GM19035 (cell line): ENCODE measurements around the gene PCDHB14.
"Not testable (repeated sequence)": the region's sequence is repeated elsewhere in the genome, so short reads cannot be mapped to it uniquely, and the experiment has no call there.

Source experiments
- ATAC-seq: cut with Tn5 transposase; IDR thresholded peaks from one replicate; pipeline ENCODE4 v1.9.1; 2021; ENCODE audit not compliant: unreplicated experiment

Gene PCDHB14

DNA sequence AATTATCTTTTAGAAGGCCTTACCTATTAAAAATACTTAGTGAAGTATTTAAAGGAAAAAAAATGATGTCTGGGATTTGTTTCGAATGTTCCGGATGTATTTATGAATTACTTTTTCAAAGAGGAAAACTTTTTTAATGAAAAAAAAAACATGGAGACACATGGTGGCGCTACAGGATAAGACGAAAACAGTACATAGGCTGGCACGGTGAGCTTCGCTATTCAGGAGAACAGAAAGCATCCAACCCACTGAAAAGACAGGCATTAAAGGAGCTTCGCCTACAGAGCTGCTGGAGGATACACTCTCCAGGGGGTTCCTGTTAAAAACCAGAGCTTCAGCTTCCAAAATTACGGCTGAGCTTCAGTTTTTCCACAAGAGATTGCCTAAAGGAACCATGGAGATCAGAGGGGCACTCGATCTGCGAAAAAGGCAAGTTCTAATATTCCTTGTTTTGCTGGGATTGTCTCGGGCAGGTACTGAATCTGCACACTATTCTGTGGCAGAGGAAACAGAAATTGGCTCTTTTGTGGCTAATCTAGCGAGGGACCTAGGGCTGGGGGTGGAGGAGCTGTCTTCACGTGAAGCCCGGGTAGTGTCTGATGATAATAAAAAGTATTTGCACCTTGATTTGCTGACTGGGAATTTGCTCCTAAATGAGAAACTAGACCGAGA, at the start of gene PCDHB14:
Gene PCDHB14 (plus strand): TSS at position 232 of the 672 bp plus-strand sequence. CDS start 163 bp downstream, at position 395.
- ATAC-seq, result no peak

DNA sequence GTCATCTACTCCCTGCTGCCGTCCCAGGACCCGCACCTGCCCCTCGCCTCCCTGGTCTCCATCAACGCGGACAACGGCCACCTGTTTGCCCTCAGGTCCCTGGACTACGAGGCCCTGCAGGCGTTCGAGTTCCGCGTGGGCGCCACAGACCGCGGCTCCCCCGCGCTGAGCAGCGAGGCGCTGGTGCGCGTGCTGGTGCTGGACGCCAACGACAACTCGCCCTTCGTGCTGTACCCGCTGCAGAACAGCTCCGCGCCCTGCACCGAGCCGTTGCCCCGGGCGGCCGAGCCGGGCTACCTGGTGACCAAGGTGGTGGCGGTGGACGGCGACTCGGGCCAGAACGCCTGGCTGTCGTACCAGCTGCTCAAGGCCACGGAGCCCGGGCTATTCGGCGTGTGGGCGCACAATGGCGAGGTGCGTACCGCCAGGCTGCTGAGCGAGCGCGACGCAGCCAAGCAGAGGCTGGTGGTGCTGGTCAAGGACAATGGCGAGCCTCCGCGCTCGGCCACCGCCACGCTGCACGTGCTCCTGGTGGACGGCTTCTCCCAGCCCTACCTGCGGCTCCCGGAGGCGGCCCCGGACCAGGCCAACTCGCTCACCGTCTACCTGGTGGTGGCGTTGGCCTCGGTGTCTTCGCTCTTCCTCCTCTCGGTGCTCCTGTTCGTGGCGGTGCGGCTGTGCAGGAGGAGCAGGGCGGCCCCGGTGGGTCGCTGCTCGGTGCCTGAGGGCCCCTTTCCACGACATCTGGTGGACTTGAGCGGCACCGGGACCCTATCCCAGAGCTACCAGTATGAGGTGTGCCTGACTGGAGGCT, 48.6 kb upstream of the PCDHB14 start:
- not testable (repeated sequence) for ATAC-seq

DNA sequence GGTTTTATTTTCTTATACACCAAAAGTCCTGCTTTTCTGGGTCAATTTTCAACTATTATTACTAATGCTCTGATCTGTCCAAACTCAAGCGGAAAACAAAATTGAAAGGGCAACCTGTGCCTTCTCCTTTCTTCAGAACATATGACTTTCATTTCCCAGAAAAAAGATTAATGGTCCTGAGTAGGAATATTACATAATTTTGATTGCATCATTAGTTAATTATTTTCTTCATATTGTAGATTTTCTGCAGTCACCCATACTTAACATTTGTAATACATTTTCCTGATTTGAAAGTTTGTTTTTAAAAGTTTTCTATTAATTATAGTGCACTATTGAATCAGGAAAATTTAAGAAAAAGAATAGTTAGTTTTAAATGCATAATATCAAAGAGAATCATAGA, 47.2 kb upstream of the PCDHB14 start:
- ATAC-seq, result no peak

DNA sequence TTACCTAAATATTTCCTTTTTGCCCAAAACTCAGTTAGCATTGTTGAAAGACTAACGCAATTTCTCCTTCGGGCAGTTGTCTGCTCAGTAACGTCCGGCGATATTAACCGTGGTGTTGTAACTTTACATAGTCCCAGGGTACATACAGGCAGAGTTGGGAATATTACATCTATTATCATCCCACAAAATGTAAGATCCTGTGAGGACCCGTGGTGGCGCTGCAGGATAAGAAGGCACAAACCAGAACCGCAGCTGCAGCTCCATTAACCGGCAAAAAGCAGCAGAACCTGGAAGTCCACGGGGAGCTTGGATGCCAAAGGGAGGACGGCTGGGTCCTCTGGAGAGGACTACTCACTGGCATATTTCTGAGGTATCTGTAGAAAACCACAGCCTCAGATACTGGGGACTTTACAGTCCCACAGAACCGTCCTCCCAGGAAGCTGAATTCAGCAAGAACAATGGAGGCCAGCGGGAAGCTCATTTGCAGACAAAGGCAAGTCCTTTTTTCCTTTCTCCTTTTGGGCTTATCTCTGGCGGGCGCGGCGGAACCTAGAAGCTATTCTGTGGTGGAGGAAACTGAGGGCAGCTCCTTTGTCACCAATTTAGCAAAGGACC, 45.5 kb upstream of the PCDHB14 start, which contains the start of gene PCDHB8:
Gene PCDHB8 (plus strand): TSS at position 214 of the 615 bp plus-strand sequence. CDS start 245 bp downstream, at position 459.
- not testable (repeated sequence) for ATAC-seq

DNA sequence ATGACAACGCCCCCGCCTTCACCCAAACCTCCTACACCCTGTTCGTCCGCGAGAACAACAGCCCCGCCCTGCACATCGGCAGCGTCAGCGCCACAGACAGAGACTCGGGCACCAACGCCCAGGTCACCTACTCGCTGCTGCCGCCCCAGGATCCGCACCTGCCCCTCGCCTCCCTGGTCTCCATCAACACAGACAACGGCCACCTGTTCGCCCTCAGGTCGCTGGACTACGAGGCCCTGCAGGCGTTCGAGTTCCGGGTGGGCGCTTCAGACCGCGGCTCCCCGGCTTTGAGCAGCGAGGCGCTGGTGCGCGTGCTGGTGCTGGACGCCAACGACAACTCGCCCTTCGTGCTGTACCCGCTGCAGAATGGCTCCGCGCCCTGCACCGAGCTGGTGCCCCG, 43.8 kb upstream of the PCDHB14 start:
- not testable (repeated sequence) for ATAC-seq

DNA sequence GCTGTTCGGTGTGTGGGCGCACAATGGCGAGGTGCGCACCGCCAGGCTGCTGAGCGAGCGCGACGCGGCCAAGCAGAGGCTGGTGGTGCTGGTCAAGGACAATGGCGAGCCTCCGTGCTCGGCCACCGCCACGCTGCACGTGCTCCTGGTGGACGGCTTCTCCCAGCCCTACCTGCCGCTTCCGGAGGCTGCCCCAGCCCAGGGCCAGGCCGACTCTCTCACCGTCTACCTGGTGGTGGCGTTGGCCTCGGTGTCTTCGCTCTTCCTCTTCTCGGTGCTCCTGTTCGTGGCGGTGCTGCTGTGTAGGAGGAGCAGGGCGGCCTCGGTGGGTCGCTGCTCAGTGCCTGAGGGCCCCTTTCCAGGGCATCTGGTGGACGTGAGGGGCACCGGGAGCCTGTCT, 43.3 kb upstream of the PCDHB14 start:
- ATAC-seq, result not testable (repeated sequence)

DNA sequence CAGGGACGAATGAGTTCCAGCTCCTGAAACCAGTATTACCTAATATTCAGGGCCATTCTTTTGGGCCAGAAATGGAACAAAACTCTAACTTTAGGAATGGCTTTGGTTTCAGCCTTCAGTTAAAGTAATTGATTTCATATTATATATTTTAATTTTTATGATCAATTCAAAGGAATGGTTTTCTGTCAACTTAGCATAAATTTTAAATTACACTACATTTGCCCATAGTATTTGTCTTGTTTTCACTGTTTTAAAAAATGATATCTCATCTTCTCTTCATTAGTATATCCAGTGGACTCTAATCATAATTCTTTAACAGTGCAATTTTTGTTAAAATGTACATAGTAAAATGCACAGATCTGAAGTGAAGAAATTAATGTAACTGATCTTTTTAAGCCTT, 42.8 kb upstream of the PCDHB14 start:
- ATAC-seq, result no peak

DNA sequence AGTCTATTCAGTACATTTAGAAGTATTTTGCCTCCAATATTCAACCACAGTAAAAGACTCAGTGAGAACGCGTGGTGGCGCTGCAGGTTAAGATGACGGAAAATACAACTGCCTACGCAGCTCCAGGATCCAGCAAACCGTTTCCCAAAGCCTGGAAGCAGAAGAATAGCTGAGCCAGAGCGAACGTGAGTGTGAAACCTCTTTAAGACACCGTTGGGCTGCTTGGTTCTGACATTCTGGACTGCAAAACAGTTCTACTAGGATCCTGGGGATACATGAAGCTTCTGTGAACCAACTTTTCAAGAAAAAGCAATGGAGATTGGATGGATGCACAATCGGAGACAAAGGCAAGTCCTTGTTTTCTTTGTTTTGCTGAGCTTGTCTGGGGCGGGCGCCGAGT, 40.9 kb upstream of the PCDHB14 start, which contains the start of gene PCDHB16:
Gene PCDHB16 (plus strand): TSS at position 140 of the 400 bp plus-strand sequence. CDS start 173 bp downstream, at position 313.
- no peak for ATAC-seq

DNA sequence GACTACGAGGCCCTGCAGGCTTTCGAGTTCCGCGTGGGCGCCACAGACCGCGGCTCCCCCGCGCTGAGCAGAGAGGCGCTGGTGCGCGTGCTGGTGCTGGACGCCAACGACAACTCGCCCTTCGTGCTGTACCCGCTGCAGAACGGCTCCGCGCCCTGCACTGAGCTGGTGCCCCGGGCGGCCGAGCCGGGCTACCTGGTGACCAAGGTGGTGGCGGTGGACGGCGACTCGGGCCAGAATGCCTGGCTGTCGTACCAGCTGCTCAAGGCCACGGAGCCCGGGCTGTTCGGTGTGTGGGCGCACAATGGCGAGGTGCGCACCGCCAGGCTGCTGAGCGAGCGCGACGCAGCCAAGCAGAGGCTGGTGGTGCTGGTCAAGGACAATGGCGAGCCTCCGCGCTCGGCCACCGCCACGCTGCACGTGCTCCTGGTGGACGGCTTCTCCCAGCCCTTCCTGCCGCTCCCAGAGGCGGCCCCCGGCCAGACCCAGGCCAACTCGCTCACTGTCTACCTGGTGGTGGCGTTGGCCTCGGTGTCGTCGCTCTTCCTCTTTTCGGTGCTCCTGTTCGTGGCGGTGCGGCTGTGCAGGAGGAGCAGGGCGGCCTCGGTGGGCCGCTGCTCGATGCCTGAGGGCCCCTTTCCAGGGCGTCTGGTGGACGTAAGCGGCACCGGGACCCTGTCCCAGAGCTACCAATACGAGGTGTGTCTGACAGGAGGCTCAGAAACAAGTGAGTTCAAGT, 38.9 kb upstream of the PCDHB14 start:
- not testable (repeated sequence) for ATAC-seq

DNA sequence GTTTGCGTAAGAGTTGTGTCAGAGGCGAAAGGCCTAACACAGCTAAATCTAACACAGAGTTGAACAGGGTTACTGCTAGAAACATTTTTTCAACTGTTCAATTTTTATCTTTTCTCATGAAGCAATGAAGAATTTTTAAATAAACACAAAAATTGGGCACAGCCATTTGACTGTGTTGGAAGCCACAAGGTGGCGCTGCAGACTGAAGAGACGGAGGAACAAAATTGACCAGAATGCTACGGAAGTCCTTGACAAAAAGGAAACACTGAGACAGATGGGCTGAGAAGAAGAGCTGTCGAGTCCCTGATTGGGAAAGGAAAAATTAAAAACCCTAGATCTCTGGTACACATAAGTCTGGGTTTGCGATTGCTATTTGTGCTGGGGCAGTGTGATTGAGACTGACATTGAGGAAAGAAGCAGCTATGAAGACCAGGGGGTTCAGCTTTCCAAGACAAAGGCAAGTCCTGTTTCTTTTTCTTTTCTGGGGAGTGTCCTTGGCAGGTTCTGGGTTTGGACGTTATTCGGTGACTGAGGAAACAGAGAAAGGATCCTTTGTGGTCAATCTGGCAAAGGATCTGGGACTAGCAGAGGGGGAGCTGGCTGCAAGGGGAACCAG, 36.1 kb upstream of the PCDHB14 start, which contains the start of gene PCDHB9:
Gene PCDHB9 (plus strand): TSS at position 265 of the 616 bp plus-strand sequence. CDS start 158 bp downstream, at position 423.
- ATAC-seq, result no peak

DNA sequence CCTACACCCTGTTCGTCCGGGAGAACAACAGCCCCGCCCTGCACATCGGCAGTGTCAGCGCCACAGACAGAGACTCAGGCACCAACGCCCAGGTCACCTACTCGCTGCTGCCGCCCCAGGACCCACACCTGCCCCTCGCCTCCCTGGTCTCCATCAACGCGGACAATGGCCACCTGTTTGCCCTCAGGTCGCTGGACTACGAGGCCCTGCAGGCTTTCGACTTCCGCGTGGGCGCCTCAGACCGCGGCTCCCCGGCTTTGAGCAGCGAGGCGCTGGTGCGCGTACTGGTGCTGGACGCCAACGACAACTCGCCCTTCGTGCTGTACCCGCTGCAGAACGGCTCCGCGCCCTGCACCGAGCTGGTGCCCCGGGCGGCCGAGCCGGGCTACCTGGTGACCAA, 34.5 kb upstream of the PCDHB14 start:
- ATAC-seq, result not testable (repeated sequence)

DNA sequence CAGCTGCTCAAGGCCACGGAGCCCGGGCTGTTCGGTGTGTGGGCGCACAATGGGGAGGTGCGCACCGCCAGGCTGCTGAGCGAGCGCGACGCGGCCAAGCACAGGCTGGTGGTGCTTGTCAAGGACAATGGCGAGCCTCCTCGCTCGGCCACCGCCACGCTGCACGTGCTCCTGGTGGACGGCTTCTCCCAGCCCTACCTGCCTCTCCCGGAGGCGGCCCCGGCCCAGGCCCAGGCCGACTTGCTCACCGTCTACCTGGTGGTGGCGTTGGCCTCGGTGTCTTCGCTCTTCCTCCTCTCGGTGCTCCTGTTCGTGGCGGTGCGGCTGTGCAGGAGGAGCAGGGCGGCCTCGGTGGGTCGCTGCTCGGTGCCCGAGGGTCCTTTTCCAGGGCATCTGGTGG, 34.0 kb upstream of the PCDHB14 start:
- ATAC-seq, result not testable (repeated sequence)

DNA sequence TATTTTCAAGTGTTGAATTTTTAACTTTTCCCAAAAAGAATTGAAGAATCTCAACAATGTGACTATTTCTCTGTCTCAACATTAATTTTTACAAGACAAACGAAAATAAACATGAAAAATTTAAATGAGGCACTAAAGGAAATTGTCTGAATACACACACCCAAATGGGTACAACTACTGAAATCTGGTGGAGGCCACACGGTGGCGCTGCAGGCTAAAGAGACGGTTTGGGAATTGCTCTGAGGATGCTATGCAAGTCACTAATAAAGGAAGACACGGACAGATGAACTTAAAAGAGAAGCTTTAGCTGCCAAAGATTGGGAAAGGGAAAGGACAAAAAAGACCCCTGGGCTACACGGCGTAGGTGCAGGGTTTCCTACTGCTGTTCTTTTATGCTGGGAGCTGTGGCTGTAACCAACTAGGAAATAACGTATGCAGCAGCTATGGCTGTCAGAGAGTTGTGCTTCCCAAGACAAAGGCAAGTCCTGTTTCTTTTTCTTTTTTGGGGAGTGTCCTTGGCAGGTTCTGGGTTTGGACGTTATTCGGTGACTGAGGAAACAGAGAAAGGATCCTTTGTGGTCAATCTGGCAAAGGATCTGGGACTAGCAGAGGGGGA, 30.9 kb upstream of the PCDHB14 start, which contains the start of gene PCDHB10:
Gene PCDHB10 (plus strand): TSS at position 244 of the 616 bp plus-strand sequence. CDS start 200 bp downstream, at position 444.
- no peak for ATAC-seq

DNA sequence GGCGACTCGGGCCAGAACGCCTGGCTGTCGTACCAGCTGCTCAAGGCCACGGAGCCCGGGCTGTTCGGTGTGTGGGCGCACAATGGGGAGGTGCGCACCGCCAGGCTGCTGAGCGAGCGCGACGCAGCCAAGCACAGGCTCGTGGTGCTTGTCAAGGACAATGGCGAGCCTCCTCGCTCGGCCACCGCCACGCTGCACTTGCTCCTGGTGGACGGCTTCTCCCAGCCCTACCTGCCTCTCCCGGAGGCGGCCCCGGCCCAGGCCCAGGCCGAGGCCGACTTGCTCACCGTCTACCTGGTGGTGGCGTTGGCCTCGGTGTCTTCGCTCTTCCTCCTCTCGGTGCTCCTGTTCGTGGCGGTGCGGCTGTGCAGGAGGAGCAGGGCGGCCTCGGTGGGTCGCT, 28.8 kb upstream of the PCDHB14 start:
- ATAC-seq, result not testable (repeated sequence)

DNA sequence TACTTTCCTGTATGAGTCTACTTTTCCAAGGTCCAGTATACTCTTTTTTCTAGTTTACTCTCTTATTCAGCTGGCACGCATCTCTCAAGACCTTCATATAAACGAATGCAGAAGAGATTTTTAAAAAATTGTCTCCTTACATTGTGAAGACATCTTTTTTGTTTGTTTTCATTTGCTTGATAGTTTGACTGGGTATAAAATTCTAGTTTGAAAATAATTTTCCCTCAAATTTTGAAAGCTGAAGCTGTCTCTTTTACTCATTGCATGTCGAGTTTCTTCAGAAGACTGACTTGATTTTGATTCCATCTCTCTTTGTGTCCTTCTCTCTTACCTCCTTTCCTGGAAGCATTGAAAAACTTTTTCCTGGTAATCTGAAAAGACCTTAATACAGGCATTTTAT, 26.8 kb upstream of the PCDHB14 start:
- ATAC-seq, result no peak

DNA sequence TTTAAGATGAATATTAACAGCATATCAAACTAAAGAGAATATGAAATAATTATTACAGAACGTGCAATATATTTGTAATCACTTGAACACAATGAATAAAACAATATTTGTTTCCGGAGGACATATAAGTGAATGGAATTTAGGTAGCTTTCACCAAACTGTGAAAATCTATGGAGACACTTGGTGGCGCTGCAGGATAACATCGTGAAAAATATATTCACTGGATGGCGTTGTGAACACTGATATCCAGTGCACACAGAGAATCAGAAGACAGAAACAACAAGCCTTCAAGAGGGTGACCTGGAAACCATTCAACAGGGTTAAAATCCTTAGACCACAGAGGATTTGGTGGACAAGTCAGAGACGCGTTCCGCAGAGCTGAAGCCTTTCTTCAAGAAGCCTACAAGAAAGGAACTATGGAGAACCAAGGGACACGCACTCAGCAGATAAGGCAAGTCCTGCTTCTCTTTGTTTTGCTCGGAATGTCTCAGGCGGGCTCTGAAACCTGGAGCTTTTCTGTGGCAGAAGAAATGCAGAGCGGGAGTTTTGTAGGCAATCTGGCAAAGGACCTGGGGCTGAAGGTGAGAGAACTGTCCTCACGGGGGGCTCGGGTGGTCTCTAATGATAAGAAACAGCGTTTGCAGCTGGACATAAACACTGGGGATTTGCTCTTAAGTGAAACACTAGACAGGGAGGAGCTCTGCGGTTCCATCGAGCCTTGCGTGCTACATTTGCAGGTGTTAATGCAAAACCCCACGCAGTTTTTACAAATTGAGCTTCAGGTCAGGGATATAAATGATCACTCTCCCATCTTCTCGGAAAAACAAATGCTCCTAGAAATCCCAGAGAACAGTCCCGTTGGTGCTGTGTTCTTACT, 23.5 kb upstream of the PCDHB14 start, which contains the start of gene PCDHB11:
Gene PCDHB11 (plus strand): TSS at position 269 of the 877 bp plus-strand sequence. CDS start 148 bp downstream, at position 417.
- no peak for ATAC-seq

DNA sequence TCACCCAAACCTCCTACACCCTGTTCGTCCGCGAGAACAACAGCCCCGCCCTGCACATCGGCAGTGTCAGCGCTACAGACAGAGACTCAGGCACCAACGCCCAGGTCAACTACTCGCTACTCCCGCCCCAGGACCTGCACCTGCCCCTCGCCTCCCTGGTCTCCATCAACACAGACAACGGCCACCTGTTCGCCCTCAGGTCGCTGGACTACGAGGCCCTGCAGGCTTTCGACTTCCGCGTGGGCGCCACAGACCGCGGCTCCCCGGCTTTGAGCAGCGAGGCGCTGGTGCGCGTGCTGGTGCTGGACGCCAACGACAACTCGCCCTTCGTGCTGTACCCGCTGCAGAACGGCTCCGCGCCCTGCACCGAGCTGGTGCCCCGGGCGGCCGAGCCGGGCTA, 22.0 kb upstream of the PCDHB14 start:
- not testable (repeated sequence) for ATAC-seq

DNA sequence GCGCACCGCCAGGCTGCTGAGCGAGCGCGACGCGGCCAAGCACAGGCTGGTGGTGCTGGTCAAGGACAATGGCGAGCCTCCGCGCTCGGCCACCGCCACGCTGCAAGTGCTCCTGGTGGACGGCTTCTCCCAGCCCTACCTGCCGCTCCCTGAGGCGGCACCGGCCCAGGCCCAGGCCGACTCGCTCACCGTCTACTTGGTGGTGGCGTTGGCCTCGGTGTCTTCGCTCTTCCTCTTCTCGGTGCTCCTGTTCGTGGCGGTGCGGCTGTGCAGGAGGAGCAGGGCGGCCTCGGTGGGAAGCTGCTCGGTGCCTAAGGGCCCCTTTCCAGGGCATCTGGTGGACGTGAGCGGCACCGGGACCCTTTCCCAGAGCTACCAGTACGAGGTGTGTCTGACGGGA, 21.5 kb upstream of the PCDHB14 start:
- not testable (repeated sequence) for ATAC-seq
